ENCODE data around the gene KIAA1671. TPM values are rescaled to one million over a fixed set of nuclear protein-coding genes. Genes with fewer than 3 reads are reported as not detected.
"Not testable (repeated sequence)": the region's sequence is repeated elsewhere in the genome, so short reads cannot be mapped to it uniquely, and the experiment has no call there.

Gene KIAA1671
- total RNA-seq, 1 experiment from 2014 or later = 4.7 TPM

- peak; percentile 68 for DNase-seq (ENCODE audit: low read depth)
These were observed 283.2 kb downstream of the KIAA1671 start for GRCh38 chr22:25235547-25236290.

DNA sequence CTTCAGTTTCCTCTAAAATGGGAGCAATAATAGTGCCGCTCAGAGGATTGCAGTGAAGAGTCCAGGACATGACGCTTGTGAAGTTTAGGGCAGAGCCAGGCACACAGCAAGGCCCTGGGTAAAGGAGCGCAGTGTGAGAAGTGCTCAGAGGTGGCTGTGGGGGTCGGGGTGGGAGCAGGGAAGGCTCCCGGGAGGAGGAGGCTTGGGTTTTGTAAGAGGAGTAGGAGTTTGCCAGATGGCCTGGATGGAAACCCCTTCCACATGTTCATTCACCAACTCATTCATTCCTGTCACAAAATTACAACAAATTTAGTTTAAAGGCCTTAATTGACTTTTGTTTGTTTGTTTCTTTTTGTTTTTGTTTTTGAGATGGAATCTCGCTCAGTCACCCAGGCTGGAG, 283.9 kb downstream of the KIAA1671 start:
- DNase-seq (ENCODE audit: low read depth) = no peak

DNA sequence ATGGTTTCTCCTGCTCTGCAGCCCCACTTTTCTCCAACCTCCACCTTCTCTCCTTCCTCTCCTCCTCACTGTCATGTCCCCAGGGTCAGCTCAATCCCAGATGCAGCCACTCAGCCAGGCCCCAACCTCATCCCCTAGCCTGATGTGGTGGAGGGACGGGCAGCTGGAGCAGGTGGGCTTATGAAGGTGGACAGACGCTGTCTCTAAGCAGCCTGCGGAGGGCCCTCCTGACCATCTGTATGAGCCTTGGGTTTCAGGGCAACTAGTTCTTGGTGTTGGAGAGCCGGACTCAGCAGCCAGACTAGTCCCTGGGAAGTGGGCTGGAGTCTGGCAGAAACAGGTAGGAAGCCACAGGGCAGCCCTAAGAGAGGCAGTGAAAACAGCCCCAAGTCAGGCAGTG, 285.0 kb downstream of the KIAA1671 start:
- no peak for DNase-seq (ENCODE audit: low read depth)

DNA sequence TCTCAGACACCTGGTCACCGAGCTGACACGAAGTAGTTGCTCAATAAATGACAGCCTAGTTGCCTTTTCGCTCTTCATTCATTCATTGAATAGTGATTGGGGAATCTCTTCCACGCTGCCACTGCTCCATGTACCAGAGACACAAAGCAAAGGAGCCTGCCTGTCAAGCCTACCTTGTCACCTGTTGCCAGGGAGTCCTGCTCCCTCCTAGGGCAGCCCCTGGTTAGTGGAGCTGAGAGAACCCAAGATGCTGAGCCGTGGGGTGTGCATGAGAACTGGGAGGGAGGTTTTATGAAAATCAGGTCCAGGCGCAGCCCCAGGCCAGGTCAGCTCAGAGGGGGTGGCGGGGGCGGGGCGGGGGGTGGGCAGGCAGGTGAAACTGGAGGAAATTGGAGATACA, 285.5 kb downstream of the KIAA1671 start:
- DNase-seq (ENCODE audit: low read depth) = not testable (repeated sequence)

Other genes with a start within 250 kb of the KIAA1671 start
- gene PIWIL3, start 178.0 kb upstream of the KIAA1671 start, total RNA-seq (2014; rRNA removed; shearing (Covaris generic)) = not detected in 2 replicates
- gene SGSM1, start 146.5 kb upstream of the KIAA1671 start, total RNA-seq (2014; rRNA removed; shearing (Covaris generic)) = not detected in 2 replicates
- not detected in 2 replicates for gene LHFPL7, start 6.0 kb upstream of the KIAA1671 start, total RNA-seq (2014; rRNA removed; shearing (Covaris generic))
- gene CRYBB3, start 247.1 kb downstream of the KIAA1671 start, total RNA-seq (2014; rRNA removed; shearing (Covaris generic)) = not detected in 2 replicates